GM18505 (cell line): ENCODE data around the gene TACC2.
A peak's percentile ranks its signal among the peaks of the same experiment; 100 is the strongest.
"Not testable (repeated sequence)": the region's sequence is repeated elsewhere in the genome, so short reads cannot be mapped to it uniquely, and the experiment has no call there.

Source experiments
- ATAC-seq: cut with Tn5 transposase; IDR thresholded peaks from one replicate; pipeline ENCODE4 v1.9.1; 2021; ENCODE audit not compliant: unreplicated experiment
- POLR2A ChIP-seq: IDR thresholded peaks from 4 replicates; pipeline ENCODE4 v1.6.1; 2011; ENCODE audit warnings: borderline replicate concordance; ENCODE audit not compliant: insufficient read depth, insufficient read length; ENCODE audit errors: extremely low read depth

TACC2 gene

DNA sequence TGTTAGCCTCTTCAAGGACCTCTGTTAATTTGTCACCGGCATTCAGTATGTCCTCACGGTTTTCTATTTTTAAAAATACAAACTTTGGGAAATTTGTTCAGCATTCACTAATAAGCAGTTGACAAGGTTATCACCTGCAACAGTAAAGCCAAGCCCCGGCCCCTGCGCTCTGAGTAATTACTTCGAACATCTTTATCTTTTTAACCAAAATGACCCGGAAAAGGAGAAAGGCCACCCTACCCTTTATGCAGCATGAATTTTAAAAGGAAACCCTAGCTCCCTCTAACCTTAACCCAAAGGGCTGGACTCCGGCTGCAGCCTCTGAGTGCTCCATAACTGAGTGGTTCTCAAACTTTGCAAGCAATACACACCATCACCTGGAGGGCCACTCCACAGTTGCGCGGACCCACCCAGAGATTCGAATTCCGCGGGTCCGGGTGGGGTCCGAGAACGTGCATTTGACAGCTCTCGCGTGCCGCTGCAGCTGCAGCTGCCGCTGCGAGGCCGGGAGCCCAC, 14.9 kb upstream of the TACC2 start:
- ATAC-seq, result peak; percentile 24

DNA sequence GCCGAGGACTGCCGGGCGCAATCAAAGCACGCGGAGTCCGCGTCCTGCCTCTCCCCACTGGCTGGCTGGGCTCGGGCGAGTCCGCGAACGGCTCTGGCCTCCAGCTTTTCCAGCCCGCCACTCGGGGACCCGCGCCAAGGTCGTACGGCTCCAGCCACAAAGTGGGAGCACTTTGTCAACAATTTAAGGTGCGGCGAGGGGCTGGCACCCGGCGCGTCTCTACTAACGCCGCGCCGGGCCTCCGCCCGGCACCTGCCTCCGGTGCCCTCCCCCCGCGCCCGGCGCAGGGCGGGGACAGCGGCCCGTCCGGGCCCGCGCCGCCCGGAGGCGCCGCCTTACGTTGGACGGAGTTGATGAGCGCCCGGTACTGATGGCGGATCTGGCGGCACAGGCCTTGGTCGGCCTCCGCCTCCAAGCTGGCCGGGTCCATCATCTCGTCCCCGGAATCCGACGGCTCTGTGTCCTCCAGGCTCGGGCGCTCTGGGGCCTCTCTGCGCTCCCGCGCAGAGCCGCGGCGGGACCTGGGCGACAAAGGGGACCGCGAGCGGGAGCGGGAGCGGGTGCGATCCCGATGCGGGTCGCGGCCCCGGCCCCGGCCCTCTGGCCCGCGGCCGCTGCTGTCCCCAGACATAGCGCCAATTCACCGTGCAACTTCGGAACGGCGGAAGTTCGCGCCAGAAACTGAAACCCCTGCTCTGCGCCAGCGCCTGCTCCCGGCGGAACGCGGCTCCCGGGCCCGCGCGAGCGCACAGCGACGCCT, 14.2 kb upstream of the TACC2 start, which contains the start of gene NSMCE4A:
NSMCE4A (minus strand) TSS at position 683 of the 760 bp plus-strand sequence; CDS start at position 631, 52 bp downstream.
- TF ChIP-seq POLR2A, result peak; percentile 90
- ATAC-seq, result peak; percentile 80

More for the DNA sequence above, 14.9 kb upstream of the TACC2 start:
- TF ChIP-seq POLR2A, result no peak

DNA sequence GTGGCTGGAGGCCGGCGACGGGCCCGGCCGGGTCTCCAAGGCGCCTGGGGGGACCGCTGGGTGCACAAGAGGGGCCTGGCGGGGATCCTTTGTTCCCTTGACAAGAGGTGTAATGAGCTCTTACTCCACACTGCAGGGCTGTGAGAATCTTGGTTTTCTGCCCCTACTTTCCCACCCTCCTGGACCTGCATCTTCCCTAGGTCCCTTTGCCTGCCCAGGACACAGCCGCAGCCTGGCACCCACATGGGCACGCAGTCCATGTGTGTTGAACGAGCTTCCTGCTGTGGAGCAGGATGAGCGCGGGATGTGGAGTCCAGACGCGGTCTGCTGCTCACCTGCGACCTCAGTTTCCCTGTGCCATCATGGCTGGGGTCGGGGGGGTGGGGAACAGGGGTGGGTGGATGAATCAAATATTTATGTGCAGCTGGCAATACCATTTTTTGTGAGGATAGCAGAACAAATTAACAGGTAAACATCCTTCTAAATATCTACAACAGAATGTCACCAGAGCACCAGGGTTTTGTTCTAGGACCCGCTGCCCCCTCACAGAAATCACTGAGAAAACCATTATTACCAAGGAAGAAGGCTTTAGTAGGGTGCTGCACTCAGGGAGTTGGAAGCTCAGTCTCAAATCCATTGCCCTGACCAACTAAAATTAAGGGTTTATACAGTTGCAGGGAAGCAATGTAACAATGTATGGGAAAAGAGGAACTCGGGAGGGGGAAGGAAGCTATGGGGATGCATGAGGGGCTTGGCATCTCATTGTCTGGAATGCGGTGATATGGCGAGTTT, 13.5 kb upstream of the TACC2 start:
- no peak for ATAC-seq
- no peak for TF ChIP-seq POLR2A

DNA sequence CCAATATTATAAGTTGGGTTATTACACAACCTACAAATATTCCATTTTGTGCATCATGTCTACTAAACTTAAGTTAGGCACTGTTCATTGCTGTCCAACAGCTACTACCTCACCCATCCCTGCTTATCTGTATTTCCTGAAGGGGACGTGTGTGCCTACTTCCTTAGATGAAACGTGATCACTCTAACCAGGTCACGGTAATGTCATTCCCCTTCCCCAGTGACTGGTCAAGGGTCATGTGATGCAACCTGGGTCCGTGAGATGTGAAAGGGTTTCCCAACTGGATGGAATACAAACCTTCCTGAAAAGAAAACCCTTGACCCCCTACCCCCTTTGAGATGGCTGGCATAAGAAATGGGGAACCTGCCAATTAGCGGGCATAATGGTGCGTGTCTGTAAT, 12.4 kb upstream of the TACC2 start:
- no peak for ATAC-seq
- TF ChIP-seq POLR2A, result no peak

DNA sequence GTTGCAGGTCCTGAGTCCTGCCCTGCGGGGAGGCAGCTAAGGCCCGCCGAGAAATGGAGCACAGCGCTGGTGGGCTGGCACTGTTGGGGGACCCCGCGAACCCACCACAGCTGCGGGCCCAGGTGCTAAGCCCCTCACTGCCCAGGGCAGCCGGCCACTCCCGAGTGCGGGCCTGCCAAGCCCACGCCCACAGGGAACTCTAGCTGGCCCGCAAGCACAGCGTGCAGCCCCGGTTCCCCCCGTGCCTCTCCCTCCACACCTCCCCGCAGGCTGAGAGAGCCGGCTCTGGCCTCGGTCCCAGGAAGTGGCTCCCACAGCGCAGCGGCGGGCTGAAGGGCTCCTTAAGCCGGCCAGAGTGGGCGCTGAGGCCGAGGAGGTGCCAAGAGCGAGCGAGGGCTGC, 10.5 kb upstream of the TACC2 start:
- TF ChIP-seq POLR2A, result no peak
- ATAC-seq, result no peak

DNA sequence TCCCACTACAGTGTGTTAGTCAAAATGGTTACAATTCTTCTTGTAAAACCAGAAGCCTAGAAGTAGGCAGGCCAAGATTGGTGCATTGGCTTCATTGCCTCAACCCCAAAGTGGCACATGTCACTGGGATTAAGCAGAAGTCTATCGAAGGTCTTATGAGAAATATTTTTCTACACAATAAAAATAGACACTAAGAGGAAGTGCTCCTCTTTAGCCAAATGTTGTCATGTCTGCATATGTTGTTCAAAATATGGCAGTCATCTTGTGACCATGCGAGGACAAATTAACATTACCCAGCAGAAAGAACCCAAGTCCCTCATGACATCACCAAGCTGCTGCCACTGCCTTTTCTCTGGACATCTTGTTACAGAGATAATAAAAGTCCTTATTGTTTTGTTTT, 7.6 kb upstream of the TACC2 start:
- TF ChIP-seq POLR2A, result no peak
- no peak for ATAC-seq

DNA sequence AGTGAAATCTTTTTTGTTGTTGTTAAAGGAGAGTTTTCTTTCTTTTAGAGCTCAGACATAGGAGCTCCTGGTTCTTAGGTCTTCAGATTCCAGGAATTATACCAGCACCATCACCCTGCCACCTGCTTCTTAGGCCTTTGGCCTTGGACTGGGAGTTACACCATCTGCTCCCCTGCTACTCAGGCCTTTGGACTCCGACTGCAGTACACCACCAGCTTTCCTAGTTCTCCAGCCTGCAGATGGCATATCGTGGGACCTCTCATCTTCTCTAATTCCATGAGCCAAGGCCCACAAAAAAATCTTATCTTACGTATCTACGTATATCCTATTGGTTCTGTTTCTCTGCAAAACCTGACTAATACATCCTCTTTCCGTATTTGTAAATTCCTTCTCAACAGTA, 5.1 kb upstream of the TACC2 start:
- TF ChIP-seq POLR2A, result no peak

DNA sequence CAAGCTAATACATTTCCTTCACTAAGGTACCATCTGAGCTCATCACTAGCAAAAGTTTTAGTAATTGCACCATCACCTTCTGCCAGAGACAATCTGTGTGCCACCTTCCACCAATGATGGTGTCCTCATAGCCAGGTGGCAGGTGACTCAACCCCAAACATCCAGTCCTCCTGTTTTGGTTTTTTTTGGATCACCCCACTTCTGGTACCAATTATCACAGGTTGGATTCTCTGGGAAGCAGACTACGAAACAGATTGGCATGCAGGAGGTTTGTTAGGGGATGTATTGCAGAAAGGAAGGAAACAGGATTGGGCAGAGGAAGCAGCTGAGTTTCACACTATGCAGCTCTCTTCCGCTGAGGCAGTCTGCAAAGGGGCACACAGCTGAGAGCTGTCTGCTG, 4.5 kb upstream of the TACC2 start:
- ATAC-seq, result no peak
- no peak for TF ChIP-seq POLR2A

More for the DNA sequence above, 5.1 kb upstream of the TACC2 start:
- ATAC-seq, result no peak

DNA sequence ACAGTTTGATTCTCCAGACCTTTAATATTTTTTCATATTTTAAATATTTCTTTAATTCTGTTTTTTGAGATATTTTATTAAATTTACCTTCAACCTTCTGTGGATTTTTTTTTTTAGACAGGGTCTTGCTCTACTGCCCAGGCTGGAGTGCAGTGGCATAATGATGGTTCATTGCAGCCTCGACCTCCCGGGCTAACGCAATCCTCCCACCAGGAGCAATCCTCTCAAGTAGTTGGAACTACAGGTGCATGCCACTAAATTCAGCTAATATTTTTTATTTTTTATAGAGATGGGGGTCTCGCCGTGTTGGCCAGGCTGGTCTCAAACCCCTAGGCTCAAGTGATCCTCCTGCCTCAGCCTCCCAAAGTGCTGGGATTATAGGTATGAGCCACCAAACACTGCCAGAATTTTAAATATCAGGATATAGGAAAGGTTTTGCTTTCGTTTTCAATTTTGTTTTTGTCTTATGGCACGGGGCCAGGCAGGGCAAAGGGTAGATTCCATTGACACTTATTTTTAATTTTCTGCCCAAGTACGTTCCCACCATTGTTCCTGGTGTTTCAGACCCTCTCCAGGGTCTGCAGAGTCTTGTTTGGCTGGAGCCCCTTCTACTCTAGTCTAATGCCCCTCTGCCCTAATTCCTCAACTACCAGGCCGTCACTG, 1.2 kb downstream of the TACC2 start:
- ATAC-seq, result no peak
- no peak for TF ChIP-seq POLR2A

DNA sequence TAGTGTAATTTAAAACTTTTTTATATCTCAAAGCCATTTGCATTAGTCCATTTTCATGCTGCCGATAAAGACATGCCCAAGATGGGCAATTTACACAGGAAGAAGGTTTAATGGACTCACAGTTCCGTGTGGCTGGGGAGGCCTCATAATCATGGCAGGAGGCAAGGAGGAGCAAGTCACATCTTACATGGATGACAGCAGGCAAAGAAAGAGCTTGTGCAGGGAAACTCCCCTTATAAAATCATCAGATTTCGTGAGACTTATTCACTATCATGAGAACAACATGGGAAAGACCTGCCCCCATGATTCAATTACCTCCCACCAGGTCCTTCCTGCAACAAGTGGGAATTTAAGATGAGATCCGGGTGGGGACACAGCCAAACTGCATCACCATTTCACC, 2.8 kb downstream of the TACC2 start:
- ATAC-seq, result not testable (repeated sequence)

DNA sequence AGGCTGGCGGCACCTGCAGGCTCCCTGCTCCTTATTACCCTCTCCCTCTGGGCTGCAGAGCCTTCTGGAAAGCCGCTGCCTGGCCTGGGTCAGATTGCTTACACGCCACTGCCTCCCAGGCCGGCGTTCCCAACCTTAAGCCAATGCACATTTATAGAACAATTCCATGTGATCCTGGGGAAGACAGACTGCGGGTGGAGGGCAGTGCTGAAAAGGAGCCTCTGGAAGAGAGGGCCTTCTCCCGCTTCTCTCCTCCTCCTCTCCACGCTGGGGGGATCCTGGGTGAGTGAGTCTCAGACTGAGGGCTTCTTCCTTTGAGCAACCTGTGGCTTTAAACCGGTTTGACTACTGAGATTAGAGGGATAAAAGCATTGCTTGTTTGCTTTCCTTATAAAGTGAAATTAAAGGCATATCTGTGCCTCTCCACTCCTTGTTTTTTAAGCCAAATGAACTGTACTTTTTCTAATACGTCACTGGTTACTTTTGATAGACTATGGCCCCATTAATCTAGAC, 5.5 kb downstream of the TACC2 start:
- no peak for ATAC-seq
- no peak for TF ChIP-seq POLR2A

DNA sequence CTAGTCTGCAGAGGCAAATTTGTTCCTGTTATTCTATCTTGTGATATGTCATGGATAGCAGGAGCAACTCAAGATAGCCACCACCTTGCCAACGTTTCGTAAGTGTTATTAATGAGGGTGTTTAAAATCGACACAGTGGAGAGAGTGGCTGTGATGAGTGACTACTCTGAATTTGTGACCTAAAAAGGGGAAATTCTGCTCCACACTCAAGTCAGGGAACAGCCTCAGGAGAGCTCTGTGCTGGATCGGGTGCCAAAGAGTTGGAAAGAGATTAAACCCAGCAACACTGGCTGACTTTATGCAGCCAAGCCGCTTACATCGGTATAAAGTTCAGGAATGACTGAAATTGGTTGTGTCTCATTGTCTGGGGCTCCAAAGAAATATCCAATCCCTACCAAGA, 9.5 kb downstream of the TACC2 start:
- ATAC-seq, result no peak
- no peak for TF ChIP-seq POLR2A

DNA sequence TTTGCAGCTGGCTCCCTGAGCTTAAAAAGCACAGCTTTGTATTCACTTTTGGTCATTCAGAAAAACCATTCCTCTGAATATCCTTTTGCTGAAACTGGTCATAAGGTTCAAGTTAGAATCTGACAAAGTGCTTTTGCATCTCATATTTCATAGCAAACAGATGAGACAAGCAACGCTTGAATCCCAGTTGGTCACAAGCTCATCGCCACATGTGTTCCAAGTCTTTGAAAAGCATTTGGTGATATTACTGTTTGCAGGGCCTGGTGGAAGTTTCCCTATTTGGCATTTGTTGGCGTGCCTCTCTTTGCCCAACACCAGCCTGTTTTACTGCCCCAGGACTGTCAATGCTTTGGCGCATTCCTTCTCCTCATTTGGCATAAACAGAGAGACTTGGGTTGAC, 10.3 kb downstream of the TACC2 start:
- no peak for ATAC-seq
- no peak for TF ChIP-seq POLR2A

DNA sequence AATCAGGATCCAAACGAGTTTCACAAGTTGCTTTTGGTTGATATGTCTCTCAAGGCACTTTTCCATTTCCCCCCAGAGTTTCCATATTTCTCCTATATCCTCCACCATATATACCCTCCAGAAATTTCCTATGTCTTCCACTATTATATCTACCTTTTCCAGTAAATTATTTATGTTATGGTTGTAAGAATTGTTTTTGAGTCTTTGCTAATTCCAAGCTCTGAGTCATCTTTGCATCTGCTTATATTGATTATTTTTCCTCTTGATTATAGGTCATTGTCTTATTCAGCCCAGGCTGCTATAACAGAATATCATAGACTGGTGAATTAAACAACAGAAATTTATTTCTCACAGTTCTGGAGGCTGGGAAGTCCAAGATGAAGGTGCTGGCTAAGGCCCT, 12.7 kb downstream of the TACC2 start:
- no peak for ATAC-seq
- no peak for TF ChIP-seq POLR2A

DNA sequence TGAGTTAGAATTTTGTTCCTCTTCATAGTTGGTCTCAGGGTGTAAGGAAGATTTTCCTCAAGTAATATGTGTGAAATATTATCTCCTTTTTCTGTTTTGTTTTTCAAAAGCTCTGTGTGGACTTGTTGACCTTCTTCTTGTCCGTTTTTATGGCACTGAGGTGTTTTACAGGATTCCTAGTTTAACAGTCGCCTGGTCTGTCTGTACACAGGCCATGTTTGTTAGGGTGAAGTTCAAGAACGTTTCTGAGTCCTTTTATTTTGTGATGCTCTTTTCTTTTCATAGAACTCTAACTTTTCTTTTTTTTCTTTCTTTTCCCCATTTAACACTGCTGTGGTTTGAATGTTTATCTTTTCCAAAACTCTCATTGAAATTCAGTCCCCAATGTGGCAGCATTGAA, 18.5 kb downstream of the TACC2 start:
- no peak for TF ChIP-seq POLR2A
- ATAC-seq, result no peak
